Stimulated activated CD4-positive, alpha-beta T cell treated with anti-CD3 and anti-CD28 coated beads, Interleukin-15, amount 100 ng/mL, for 1 hour (primary cell): Measurements from ENCODE around the gene ABCF3.

Experiments used
- DNase-seq, 2 donors: peaks; one replicate each; pipeline ENCODE4 v3.0.0-alpha.2; 2020; ENCODE audit warnings: low read depth in 1 of 2, low spot score in 1 of 2

Gene ABCF3

DNA sequence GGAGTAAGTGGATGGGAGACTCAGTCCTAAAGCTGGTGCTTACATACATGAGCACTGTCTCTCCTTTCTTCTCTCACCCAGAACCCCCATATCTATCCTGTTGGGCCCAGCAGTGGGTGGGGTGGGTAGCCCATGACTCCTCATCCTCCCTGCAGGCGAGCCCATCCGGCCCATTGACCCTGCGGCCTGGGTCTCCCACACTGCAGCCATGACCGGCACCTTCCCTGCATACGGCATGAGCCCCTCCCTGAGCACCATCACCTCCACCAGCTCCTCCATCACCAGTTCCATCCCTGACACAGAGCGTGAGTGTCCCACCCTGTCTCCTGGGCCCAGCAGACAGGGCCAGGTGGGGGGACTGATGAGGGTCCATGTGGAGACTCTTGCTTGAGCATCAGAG is 19.3 kb upstream of the ABCF3 start:
- DNase-seq = no peak

DNA sequence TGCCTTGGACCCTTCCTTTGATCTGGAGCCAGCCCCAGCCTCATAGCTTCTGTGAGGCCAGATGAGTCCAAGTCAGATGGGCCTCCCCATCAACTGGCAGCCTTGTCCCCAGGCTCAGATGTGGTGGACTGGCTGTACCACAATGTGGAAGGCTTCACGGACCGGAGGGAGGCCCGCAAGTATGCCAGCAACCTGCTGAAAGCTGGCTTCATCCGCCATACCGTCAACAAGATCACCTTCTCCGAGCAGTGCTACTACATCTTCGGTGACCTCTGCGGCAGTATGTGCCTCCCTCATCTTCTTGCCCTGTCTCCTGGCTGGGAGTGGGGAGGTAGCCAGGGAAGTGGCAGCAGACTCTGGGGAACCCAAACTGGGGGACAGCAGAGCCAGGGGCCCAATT is 18.2 kb upstream of the ABCF3 start:
- DNase-seq = no peak

GRCh38 chr3:184168363-184169120 is 17.5 kb upstream of the ABCF3 start:
- DNase-seq = no peak

DNA sequence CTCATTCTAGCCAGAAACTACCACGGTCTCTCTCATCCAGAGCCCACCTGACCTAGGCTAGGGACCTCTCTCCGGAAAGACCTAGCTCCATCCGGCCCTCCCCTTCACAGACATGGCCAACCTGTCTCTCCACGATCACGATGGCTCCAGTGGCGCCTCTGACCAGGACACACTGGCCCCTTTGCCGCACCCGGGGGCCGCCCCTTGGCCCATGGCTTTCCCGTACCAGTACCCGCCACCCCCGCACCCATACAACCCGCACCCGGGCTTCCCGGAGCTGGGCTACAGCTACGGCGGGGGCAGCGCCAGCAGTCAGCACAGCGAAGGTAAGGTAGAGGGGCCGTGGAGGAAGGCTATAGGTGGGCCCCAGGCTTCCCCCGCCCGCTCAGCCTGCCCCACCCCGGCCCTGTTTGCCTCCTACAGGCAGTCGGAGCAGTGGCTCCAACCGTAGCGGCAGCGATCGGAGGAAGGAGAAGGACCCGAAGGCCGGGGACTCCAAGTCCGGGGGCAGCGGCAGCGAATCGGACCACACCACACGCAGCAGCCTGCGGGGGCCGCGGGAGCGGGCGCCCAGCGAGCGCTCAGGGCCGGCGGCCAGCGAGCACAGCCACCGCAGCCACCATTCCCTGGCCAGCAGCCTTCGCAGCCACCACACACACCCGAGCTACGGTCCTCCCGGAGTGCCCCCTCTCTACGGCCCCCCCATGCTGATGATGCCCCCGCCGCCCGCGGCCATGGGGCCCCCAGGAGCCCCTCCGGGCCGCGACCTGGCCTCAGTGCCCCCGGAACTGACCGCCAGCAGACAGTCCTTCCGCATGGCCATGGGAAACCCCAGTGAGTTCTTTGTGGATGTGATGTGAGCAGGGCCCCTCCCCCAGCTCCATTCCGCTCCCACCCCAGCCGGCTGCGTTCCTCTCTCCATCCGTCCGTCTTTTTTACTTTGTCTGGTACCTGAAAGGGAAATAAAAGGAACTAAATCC is 15.8 kb upstream of the ABCF3 start:
- DNase-seq = no peak

GRCh38 chr3:184171562-184171961 is 14.4 kb upstream of the ABCF3 start:
- DNase-seq = no peak

DNA sequence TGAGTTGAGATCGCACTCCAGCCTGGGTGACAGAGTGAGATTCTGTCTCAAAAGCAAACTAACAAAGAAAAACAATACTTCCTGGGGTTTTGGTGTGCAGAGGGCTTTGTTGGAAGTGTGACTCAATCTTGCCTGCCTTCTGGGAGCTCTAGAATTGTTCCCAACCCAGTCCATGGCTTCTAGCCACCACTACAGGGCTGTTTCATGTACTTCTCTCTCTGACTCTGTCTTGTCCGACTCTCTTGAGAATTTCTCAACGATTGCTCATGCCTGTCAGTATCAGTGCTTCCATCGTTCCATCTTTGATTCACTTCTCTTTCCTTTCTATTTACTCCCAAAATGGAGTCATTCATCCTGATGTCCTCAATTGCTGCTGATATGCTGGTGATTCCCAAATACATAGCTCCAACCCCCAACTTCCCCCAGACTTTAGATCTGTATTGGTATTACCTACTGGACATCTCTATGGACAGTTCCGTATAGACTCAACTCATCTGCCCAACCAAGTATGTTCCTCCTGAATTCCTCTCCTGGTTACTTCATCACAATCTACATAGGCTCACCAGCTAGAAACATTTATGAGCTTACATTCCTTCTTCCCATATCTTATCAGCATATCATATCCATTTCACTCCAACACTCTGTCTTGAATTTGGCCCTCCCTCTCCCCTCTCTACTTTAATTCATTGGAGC is 13.2 kb upstream of the ABCF3 start:
- no peak for DNase-seq

DNA sequence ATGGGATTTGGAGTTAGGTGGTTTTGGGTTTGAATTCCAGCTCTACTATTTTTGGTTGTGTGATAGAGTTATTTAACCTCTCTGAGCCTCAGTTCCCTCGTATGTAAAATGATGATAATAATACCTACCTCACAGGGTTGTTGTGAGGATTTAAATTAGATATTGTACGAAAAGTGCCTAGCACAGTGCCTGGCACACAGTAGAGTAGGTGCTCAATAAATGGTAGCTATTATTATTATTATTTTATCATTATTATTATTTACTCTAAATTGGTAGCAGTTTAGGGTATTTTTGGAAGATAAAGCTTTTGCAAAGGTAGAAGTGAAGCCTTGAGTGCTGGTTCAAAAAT is 12.7 kb upstream of the ABCF3 start:
- DNase-seq = no peak

DNA sequence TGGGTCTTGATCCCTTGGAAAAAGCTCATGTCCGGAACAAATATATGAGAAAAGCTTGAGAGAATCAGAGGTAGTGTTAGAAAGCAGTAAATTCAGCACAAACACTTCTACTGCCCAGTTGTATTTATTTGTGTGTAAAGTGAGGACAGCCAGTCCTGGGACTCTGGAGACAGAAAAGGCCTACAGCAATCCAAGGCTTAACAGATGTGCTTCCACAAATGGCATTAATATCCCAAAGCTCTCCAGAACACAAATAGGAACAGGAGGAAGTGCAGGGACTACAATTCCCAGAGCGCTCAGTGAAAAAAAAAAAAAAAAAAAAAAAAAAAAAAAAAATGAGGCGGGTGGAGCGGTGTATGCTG is 11.7 kb upstream of the ABCF3 start:
- DNase-seq = no peak

DNA sequence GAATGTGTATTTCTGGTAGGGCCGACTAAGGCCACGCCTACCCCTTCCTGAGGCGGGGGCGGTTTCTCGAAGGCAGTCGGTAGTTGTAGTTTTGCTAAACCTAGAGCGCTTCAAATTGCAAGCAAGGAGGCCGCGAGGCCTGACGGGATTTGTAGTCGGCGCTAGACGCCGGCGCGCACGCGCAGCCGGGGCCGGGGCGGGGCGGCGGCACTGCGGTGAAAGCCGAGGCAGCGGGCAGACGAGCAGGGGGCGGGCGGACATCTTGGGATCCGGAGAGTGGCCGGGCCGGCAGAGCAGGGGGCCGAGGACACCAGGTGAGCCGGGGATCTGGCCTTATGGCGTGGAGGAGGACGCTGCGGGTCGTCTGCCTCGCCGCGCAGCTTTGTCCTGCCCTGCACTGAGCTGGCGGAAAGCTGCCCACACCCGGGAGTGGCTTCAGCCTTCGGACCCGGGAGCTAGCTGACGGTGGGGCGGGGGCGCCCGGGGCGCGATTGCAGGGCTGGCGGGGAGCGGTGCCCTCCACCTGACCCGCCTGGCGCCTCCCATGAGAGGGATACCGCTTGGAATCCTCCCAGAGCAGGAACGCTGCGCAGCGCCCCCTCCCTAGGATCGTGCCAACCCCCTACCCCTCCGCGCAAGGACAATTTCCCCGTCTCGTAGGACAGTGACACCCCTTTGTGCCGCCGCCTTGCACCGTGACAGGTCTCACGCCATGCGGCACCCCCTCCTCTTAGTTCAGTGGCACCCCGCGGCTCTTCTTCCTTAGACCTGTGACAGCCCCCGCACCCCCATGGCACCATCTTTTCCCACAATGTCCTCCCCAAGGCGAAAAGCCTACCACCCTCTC is 11.1 kb upstream of the ABCF3 start, which contains the start of gene AP2M1:
Gene AP2M1, plus strand, starts transcription at position 210 of the 847 bp plus-strand sequence. CDS start 2,139 bp downstream, outside the sequence.
- peak; percentile 97 to 98 for DNase-seq

DNA sequence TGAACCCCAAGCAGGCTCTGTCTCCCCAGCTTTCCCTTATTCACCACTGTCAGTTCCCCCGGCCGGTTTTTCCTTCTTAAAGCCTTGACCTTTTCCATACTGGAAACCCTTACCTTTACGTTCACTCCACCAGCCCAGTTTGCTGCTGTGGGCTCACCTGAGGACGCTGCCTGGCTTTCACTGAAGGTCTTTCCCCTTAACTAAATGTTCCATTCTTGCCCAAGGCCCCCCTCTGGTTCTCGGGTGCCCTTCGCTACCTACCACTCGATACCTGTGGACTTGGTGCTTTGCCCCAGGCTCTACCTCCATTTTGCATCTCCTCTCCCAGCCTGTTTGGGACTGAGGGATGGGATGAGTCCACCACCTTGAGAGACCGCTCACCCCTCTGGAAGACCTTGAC is 10.5 kb upstream of the ABCF3 start:
- DNase-seq = no peak

DNA sequence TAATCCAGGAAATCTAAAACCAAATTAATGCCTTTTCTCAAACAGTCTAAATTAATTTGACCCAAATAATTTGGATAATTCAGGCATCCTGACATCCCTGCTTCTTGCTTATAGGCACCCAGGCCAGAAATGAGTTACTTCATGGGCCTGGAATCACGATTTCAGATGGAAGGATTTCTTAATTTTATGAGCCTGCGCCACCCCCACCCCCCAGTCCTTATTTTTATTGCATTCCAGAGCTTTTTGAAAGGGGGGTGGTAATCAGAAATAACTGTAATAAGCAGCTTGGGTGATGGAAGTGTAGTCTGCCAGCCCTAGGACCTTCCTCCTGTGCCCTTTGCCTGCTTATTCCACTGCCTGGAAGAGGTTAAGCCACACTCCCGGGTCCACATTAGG is 10.0 kb upstream of the ABCF3 start:
- DNase-seq = no peak

GRCh38 chr3:184176377-184177330 is 9.3 kb upstream of the ABCF3 start:
- DNase-seq = no peak

DNA sequence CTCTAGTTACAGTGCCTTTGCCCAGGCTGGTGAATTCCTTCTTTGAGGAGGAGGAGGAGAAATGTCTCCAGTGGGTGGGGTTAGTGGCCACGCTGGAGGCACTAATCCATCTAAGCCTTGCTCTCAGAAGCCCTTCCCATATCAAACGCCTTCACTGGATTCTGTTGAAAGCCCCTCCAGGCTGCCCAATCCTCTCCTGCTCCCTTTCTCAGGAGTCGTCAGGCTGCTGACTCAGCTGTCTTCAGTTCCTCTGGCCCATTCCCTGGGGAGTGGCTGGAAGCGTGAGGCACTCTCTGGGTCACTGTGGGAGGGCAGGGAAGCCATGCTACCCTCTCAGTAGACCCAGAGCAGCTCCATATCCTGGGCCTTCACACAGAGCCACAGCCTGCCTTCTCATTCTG is 8.7 kb upstream of the ABCF3 start:
- no peak for DNase-seq

DNA sequence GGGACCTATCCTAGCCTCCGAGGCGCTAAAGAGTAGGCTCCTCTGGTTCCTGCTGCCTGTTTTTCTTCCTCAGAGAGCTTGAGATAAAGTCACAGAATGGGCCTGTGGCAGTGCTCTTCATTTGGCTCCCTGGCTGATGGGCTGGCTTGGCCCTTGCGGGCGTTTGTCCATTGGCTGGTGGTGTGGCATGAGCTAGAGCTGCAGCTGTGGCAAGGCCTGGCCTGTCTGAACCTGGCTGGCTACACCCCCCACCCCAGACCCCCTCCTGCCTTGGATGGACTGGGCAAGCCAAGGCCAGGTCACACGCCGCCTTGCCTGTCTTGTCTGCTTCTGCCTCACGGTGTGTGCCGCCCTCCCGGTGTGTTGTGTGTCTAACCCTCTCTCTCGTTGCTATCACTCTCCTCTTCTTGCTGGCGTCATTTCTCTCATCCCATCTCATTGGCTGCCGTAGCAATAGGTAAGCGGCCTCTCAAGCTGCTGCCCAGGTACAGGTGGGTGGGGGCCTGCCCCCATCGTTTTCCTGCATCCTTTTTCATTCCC is 8.2 kb upstream of the ABCF3 start:
- no peak for DNase-seq

DNA sequence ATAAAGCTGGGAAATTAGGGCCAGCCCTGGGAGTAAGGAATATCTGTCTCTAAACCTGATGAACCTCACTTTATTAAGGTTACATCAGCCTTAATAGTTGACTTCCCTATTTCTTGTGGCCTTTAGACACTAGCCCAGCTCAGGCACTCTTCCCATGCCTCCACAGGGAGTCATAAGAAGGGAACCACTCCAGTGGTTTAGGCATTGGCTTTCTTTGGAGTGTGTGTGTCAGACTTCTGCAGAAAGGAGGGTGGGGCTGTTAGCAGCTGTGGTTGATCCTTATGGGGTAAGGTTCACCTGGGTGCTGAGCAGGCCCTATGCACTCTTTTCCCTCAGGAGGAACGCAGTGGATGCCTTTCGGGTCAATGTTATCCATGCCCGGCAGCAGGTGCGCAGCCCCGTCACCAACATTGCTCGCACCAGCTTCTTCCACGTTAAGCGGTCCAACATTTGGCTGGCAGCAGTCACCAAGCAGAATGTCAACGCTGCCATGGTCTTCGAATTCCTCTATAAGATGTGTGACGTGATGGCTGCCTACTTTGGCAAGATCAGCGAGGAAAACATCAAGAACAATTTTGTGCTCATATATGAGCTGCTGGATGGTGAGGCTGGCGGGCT is 7.4 kb upstream of the ABCF3 start:
- no peak for DNase-seq

DNA sequence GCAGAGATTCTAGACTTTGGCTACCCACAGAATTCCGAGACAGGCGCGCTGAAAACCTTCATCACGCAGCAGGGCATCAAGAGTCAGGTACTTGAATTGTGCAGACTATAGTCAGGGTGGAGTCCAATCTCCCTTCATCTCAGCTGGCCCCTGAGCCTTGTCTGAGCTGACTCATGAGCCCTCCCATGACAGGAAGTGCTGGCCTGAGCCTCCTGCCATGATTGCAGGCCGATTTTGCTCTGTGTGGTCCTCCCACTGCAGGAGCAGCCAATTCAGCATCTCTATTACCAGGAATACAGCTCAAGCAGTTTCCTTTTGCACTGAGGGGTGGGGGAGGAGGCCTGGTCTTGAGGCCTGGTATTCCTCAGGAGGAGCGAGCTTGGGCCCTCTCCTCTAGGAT is 5.8 kb upstream of the ABCF3 start:
- no peak for DNase-seq

DNA sequence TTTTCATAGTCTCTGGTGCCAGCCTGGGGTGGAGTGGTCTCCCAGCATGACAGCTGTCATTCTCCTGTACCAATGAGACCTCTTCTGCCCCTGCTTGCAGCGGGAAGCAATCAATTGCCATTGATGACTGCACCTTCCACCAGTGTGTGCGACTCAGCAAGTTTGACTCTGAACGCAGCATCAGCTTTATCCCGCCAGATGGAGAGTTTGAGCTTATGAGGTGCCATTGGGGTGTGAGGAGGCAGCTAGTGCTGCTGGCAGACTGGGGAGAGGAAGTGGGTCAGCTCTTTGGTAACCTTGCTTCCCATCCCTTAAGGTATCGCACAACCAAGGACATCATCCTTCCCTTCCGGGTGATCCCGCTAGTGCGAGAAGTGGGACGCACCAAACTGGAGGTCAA is 4.4 kb upstream of the ABCF3 start:
- no peak for DNase-seq

DNA sequence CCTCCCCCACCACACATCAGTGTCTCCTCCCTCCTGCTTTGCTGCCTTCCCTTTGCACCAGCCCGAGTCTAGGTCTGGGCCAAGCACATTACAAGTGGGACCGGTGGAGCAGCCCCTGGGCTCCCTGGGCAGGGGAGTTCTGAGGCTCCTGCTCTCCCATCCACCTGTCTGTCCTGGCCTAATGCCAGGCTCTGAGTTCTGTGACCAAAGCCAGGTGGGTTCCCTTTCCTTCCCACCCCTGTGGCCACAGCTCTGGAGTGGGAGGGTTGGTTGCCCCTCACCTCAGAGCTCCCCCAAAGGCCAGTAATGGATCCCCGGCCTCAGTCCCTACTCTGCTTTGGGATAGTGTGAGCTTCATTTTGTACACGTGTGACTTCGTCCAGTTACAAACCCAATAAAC is 2.3 kb upstream of the ABCF3 start:
- no peak for DNase-seq
